Measurements from ENCODE around the gene C10orf90. TPM values are rescaled to one million over a fixed set of nuclear protein-coding genes. Genes with fewer than 3 reads are reported as not detected.

Gene C10orf90
- total RNA-seq, 1 donor from 2014 or later = not detected

DNA sequence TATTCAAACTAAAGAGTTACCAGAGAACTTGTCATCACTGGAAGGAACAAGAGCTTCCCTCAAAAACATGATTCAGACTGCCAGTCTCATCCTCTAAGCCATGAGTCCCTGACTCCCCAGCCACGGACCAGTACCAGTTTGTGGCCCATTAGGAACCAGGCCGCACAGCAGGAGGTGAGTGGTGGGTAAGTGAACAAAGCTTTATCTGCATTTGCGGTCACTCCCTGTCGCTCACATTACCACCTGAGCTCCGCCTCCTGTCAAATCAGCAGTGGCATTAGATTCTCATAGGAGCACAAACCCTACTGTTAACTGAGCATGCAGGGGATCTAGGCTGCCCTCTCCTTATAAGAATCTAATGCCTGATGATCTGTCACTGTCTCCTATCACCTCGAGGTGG lies 42.2 kb upstream of the C10orf90 start:
- no peak for DNase-seq (ENCODE audit: low spot score)

DNA sequence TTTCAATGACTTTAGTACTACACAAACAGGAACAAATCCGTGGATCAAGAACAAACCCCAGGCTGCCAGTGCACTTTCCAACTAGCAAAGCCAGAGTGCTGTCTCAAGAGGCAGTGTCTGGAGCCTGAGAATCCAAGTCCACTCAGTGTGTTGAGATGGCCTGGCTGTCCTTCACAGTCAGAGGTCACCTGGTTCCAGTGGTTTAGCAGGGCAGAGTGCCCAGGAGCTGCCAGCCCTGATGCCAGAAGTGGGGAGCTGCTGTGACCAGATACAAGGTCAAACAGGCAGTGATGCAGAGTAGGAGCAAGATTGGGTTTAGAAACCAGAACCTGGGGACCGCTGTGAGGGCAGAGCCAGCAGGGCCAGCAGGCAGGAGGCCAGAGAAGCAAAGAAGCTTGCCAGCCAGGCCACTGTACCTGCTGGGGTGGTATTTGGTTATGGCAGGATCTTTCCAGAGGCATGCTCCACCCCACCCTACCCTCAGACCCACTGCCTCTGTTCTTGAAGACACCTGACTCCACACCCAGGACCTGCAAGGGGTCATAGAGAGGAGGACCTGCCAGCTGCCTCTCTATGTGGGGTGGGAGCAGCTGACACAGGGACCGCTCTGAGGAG lies 35.6 kb upstream of the C10orf90 start:
- peaks cover 5% of the 10 kb centered on the region for H3K9me3 Mint-ChIP-seq
- Histone ChIP-seq H3K27me3 (no peaks in the 10 kb centered on the region), H3K9me3 (ENCODE audit: low read depth) (no peaks in the 10 kb centered on the region), H3K79me2 (ENCODE audit: low read depth) (no peaks in the 10 kb centered on the region), H3K4me1 (peaks cover 13% of the 10 kb centered on the region), H3K4me3 (no peak overlapping the region), H3K27ac (no peak overlapping the region), H3K36me3 (no peaks in the 10 kb centered on the region), H4K20me1 (ENCODE audit: low read depth) (no peaks in the 10 kb centered on the region), H3K4me2 (no peak overlapping the region), H2AFZ (replicated peaks) (no peak overlapping the region), H3K9ac (no peak overlapping the region), H3F3A (ENCODE audit: low read depth) (peaks cover 9% of the 10 kb centered on the region)
- H3K36me3 Mint-ChIP-seq = no peaks in the 10 kb centered on the region
- peaks cover 5% of the 10 kb centered on the region for H3K27me3 Mint-ChIP-seq (ENCODE audit: insufficient read depth, low read depth)
- no peak for TF ChIP-seq EZH2 (IDR thresholded peaks at IDR 0.05)
- no peak for TF ChIP-seq CTCF (IDR thresholded peaks at IDR 0.05)
- TF ChIP-seq EZH2phosphoT487 (IDR thresholded peaks at IDR 0.05) = no peak
- no peak overlapping the region for H3K4me3 Mint-ChIP-seq
- no peaks in the 10 kb centered on the region for H3K4me1 Mint-ChIP-seq
- DNase-seq (ENCODE audit: low spot score) = no peak
- no peak overlapping the region for H3K27ac Mint-ChIP-seq

More for the DNA sequence above, 42.2 kb upstream of the C10orf90 start:
- Histone ChIP-seq H2AFZ (replicated peaks) (no peak overlapping the region), H3K27ac (no peak overlapping the region), H3K4me2 (no peak overlapping the region), H3F3A (ENCODE audit: low read depth) (no peaks in the 10 kb centered on the region), H3K36me3 (no peaks in the 10 kb centered on the region), H3K4me3 (no peak overlapping the region), H3K79me2 (ENCODE audit: low read depth) (no peaks in the 10 kb centered on the region), H3K9me3 (ENCODE audit: low read depth) (no peaks in the 10 kb centered on the region), H4K20me1 (ENCODE audit: low read depth) (no peaks in the 10 kb centered on the region), H3K9ac (no peak overlapping the region), H3K4me1 (no peaks in the 10 kb centered on the region), H3K27me3 (no peaks in the 10 kb centered on the region)
- no peaks in the 10 kb centered on the region for H3K4me1 Mint-ChIP-seq
- H3K36me3 Mint-ChIP-seq = no peaks in the 10 kb centered on the region
- no peak overlapping the region for H3K4me3 Mint-ChIP-seq
- peaks cover 5% of the 10 kb centered on the region for H3K9me3 Mint-ChIP-seq
- H3K27ac Mint-ChIP-seq = no peak overlapping the region
- no peak for TF ChIP-seq EZH2 (IDR thresholded peaks at IDR 0.05)
- TF ChIP-seq EZH2phosphoT487 (IDR thresholded peaks at IDR 0.05) = no peak
- no peak for TF ChIP-seq CTCF (IDR thresholded peaks at IDR 0.05)
- H3K27me3 Mint-ChIP-seq (ENCODE audit: insufficient read depth, low read depth) = peaks cover 3% of the 10 kb centered on the region

DNA sequence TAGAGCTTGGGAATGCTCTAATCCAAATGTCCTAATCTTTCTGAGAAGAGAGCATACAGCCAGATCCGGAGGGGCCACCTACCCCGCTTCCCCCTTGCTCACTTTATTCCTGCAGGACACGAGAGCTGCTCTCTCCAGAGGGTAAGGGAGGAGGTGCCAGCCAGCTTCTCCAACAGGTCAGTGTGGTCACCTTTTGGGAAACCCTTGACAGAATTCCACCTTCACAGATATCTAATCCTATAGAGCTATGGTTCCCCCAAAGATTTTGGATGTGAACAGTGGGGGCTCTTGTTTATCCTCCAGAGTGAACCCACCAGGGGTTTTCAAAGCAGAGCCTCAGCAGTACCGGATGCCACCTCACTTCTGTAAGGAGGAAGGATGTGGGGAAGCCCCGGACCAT lies 34.6 kb upstream of the C10orf90 start:
- H3K36me3 Mint-ChIP-seq = no peaks in the 10 kb centered on the region
- Histone ChIP-seq H3K27me3 (no peaks in the 10 kb centered on the region), H3K9ac (no peak overlapping the region), H4K20me1 (ENCODE audit: low read depth) (no peaks in the 10 kb centered on the region), H3K4me1 (peaks cover 13% of the 10 kb centered on the region), H3K79me2 (ENCODE audit: low read depth) (no peaks in the 10 kb centered on the region), H3K36me3 (no peaks in the 10 kb centered on the region), H3K27ac (no peak overlapping the region), H3F3A (ENCODE audit: low read depth) (peaks cover 9% of the 10 kb centered on the region), H3K4me2 (no peak overlapping the region), H3K4me3 (no peak overlapping the region), H2AFZ (replicated peaks) (no peak overlapping the region), H3K9me3 (ENCODE audit: low read depth) (no peaks in the 10 kb centered on the region)
- no peak overlapping the region for H3K27ac Mint-ChIP-seq
- no peaks in the 10 kb centered on the region for H3K4me1 Mint-ChIP-seq
- H3K4me3 Mint-ChIP-seq = no peak overlapping the region
- TF ChIP-seq EZH2phosphoT487 (IDR thresholded peaks at IDR 0.05) = no peak
- TF ChIP-seq CTCF (IDR thresholded peaks at IDR 0.05) = no peak
- TF ChIP-seq EZH2 (IDR thresholded peaks at IDR 0.05) = no peak
- no peak for DNase-seq (ENCODE audit: low spot score)
- no peaks in the 10 kb centered on the region for H3K9me3 Mint-ChIP-seq
- H3K27me3 Mint-ChIP-seq (ENCODE audit: insufficient read depth, low read depth) = peaks cover 5% of the 10 kb centered on the region

Measured in neural progenitor cell (in vitro differentiated cells).